Endothelial cell (in vitro differentiated cells): Measurements from ENCODE around the gene HES4. TPM values are rescaled to one million over a fixed set of nuclear protein-coding genes. Genes with fewer than 3 reads are reported as not detected.

Experiments
- DNase-seq: peaks from one replicate; pipeline ENCODE4 v3.0.0; 2021; ENCODE audit warnings: low spot score
- H3K27ac Mint-ChIP-seq: one replicate; pipeline ENCODE4 v1.8.0; 2021; ENCODE audit warnings: mixed read lengths, inconsistent platforms; ENCODE audit not compliant: unreplicated experiment
- H3K27me3 Mint-ChIP-seq: one replicate; pipeline ENCODE4 v1.8.0; 2021; ENCODE audit warnings: mild to moderate bottlenecking, moderate library complexity, mixed read lengths, inconsistent platforms; ENCODE audit not compliant: unreplicated experiment
- H3K36me3 Mint-ChIP-seq: one replicate; pipeline ENCODE4 v1.8.0; 2021; ENCODE audit warnings: mild to moderate bottlenecking, low read depth, mixed read lengths, inconsistent platforms; ENCODE audit not compliant: unreplicated experiment
- H3K4me1 Mint-ChIP-seq: one replicate; pipeline ENCODE4 v1.8.0; 2021; ENCODE audit warnings: mild to moderate bottlenecking, mixed read lengths, inconsistent platforms; ENCODE audit not compliant: unreplicated experiment
- H3K4me3 Mint-ChIP-seq: one replicate; pipeline ENCODE4 v1.8.0; 2021; ENCODE audit warnings: mild to moderate bottlenecking, mixed read lengths, inconsistent platforms; ENCODE audit not compliant: unreplicated experiment
- H3K9me3 Mint-ChIP-seq: one replicate; pipeline ENCODE4 v1.8.0; 2021; ENCODE audit warnings: mixed read lengths, inconsistent platforms; ENCODE audit not compliant: unreplicated experiment
- CTCF ChIP-seq: fragments of 200-600 bp; sonication (generic); IDR thresholded peaks from one replicate; pipeline ENCODE4 v1.5.0; 2021; ENCODE audit warnings: antibody characterized with exemption; ENCODE audit not compliant: unreplicated experiment
- total RNA-seq: library from RNA; stranded (reverse); fragmentation: NEBNext Ultra II Directional; extraction: Animal tissue kit (Norgen Biotek cat#: 25700); gene quantifications from one replicate; pipeline ENCODE4 v1.2.1, GENCODE V29; 2021; ENCODE audit not compliant: unreplicated experiment

The HES4 gene
- total RNA-seq, 1 donor from 2014 or later, result 144 TPM

- H3K27ac Mint-ChIP-seq, result no peak overlapping the region
- DNase-seq, result peak; percentile 7
- H3K27me3 Mint-ChIP-seq, result peaks cover 24% of the 10 kb centered on the region
- H3K4me3 Mint-ChIP-seq, result no peak overlapping the region
- H3K4me1 Mint-ChIP-seq, result no peaks in the 10 kb centered on the region
- TF ChIP-seq CTCF, result no peak
- no peaks in the 10 kb centered on the region for H3K9me3 Mint-ChIP-seq
- no peaks in the 10 kb centered on the region for H3K36me3 Mint-ChIP-seq
Observed at GRCh38 chr1:971751-972506, 28.0 kb downstream of the HES4 start.

GRCh38 chr1:970973-971730 lies 28.7 kb downstream of the HES4 start:
- H3K4me3 Mint-ChIP-seq, result no peak overlapping the region
- no peaks in the 10 kb centered on the region for H3K4me1 Mint-ChIP-seq
- peaks cover 24% of the 10 kb centered on the region for H3K27me3 Mint-ChIP-seq
- no peaks in the 10 kb centered on the region for H3K36me3 Mint-ChIP-seq
- no peaks in the 10 kb centered on the region for H3K9me3 Mint-ChIP-seq
- no peak for TF ChIP-seq CTCF
- no peak overlapping the region for H3K27ac Mint-ChIP-seq
- no peak for DNase-seq

- Mint-ChIP-seq H3K9me3 (no peaks in the 10 kb centered on the region), H3K27ac (no peak overlapping the region), H3K27me3 (peaks cover 21% of the 10 kb centered on the region), H3K36me3 (no peaks in the 10 kb centered on the region), H3K4me3 (no peak overlapping the region), H3K4me1 (no peaks in the 10 kb centered on the region)
- no peak for TF ChIP-seq CTCF
- no peak for DNase-seq
Observed at GRCh38 chr1:970242-970972, 29.5 kb downstream of the HES4 start.

- Mint-ChIP-seq H3K4me1 (no peaks in the 10 kb centered on the region), H3K27me3 (peaks cover 16% of the 10 kb centered on the region), H3K4me3 (no peak overlapping the region), H3K27ac (no peak overlapping the region), H3K9me3 (no peaks in the 10 kb centered on the region), H3K36me3 (no peaks in the 10 kb centered on the region)
- no peak for TF ChIP-seq CTCF
- no peak for DNase-seq
Observed at GRCh38 chr1:969260-969855, 30.5 kb downstream of the HES4 start.
